ENCODE measurements around the gene RBM10. TPM values are rescaled to one million over a fixed set of nuclear protein-coding genes. Genes with fewer than 3 reads are reported as not detected.

Gene RBM10
- total RNA-seq, 1 experiment from 2014 or later = 80.9 TPM

DNA sequence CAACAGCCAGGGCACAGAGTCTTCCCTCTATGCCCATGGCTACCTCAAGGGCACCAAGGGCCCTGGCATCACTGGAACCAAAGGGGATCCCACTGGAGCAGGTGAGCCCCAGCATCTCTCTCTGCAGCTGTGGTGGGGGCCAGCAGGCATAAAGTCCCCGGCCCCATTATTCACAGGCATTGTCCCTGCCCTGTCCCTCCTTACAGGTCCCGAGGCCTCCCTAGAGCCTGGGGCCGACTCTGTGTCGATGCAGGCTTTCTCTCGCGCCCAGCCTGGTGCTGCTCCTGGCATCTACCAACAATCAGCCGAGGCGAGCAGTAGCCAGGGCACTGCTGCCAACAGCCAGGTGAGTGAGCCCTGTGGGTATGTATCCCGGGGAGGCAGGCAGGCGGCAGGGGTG is 36.3 kb downstream of the RBM10 start:
- intact Hi-C loops (cut with micrococcal nuclease; ENCODE audit: unreplicated experiment) = no loop called here
- Histone ChIP-seq H3K27me3 (replicated peaks; ENCODE audit: insufficient read depth, low read depth, low read length, poor library complexity) (no peaks in the 10 kb centered on the region), H3K4me3 (ENCODE audit: low read depth, low read length, poor library complexity, severe bottlenecking) (no peak overlapping the region), H3K27ac (ENCODE audit: low read depth, low read length, poor library complexity, severe bottlenecking) (no peak overlapping the region), H3K9me3 (ENCODE audit: low read depth, low read length, poor library complexity, severe bottlenecking) (no peaks in the 10 kb centered on the region), H3K36me3 (ENCODE audit: insufficient read depth, low read length, poor library complexity, severe bottlenecking) (peaks cover 44% of the 10 kb centered on the region), H3K4me1 (ENCODE audit: insufficient read depth, low read length, poor library complexity, severe bottlenecking) (no peaks in the 10 kb centered on the region)
- POLR2A ChIA-PET (ENCODE audit: low non-redundant PET) = no interaction called here
- BruUV-seq (replicated peaks) = no TSS peak
- no peak for TF ChIP-seq EZH2 (IDR thresholded peaks at IDR 0.05; ENCODE audit: borderline replicate concordance, low read depth, low read length, poor library complexity, severe bottlenecking)
- TF ChIP-seq, protein P1, sequence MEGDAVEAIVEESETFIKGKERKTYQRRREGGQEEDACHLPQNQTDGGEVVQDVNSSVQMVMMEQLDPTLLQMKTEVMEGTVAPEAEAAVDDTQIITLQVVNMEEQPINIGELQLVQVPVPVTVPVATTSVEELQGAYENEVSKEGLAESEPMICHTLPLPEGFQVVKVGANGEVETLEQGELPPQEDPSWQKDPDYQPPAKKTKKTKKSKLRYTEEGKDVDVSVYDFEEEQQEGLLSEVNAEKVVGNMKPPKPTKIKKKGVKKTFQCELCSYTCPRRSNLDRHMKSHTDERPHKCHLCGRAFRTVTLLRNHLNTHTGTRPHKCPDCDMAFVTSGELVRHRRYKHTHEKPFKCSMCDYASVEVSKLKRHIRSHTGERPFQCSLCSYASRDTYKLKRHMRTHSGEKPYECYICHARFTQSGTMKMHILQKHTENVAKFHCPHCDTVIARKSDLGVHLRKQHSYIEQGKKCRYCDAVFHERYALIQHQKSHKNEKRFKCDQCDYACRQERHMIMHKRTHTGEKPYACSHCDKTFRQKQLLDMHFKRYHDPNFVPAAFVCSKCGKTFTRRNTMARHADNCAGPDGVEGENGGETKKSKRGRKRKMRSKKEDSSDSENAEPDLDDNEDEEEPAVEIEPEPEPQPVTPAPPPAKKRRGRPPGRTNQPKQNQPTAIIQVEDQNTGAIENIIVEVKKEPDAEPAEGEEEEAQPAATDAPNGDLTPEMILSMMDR (conservative IDR thresholded peaks at IDR 0.05; ENCODE audit: low read depth, low read length) = no peak
- CTCF ChIA-PET = no interaction called here
- no peak for DNase-seq (ENCODE audit: low spot score)

DNA sequence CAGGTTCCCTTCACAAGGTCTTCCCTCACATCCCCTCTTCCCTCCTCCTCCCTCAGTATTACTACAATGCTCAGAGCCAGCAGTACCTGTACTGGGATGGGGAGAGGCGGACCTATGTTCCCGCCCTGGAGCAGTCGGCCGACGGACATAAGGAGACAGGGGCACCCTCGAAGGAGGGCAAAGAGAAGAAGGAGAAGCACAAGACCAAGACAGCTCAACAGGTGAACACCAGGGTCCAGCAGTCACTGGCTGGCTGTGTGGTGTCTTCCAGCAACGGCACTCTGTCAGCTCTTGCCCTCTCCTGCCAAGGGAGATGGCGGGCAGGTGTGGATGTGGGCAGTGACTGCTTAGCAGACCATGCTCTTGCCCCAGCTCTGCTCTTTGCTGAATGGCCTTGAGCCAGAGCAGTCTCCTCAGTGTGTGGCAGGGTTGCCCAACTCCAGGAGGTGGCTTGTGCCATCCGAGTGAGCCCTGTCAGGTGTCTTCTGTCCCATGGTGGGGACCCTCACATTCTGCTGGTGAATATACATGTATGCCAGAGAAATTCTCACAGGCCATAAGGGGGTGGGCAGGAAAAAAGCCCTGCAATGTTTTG is 37.2 kb downstream of the RBM10 start:
- BruUV-seq (replicated peaks) = no TSS peak
- ChIA-PET CTCF (no interaction called here), POLR2A (ENCODE audit: low non-redundant PET) (no interaction called here)
- Histone ChIP-seq H3K27me3 (replicated peaks; ENCODE audit: insufficient read depth, low read depth, low read length, poor library complexity) (no peaks in the 10 kb centered on the region), H3K27ac (ENCODE audit: low read depth, low read length, poor library complexity, severe bottlenecking) (no peak overlapping the region), H3K4me3 (ENCODE audit: low read depth, low read length, poor library complexity, severe bottlenecking) (no peak overlapping the region), H3K36me3 (ENCODE audit: insufficient read depth, low read length, poor library complexity, severe bottlenecking) (peaks cover 39% of the 10 kb centered on the region), H3K9me3 (ENCODE audit: low read depth, low read length, poor library complexity, severe bottlenecking) (no peaks in the 10 kb centered on the region), H3K4me1 (ENCODE audit: insufficient read depth, low read length, poor library complexity, severe bottlenecking) (no peaks in the 10 kb centered on the region)
- no peak for DNase-seq (ENCODE audit: low spot score)
- intact Hi-C loops (cut with micrococcal nuclease; ENCODE audit: unreplicated experiment) = no loop called here
- TF ChIP-seq, protein P1 (conservative IDR thresholded peaks at IDR 0.05; ENCODE audit: low read depth, low read length) = no peak
- TF ChIP-seq EZH2 (IDR thresholded peaks at IDR 0.05; ENCODE audit: borderline replicate concordance, low read depth, low read length, poor library complexity, severe bottlenecking) = no peak

DNA sequence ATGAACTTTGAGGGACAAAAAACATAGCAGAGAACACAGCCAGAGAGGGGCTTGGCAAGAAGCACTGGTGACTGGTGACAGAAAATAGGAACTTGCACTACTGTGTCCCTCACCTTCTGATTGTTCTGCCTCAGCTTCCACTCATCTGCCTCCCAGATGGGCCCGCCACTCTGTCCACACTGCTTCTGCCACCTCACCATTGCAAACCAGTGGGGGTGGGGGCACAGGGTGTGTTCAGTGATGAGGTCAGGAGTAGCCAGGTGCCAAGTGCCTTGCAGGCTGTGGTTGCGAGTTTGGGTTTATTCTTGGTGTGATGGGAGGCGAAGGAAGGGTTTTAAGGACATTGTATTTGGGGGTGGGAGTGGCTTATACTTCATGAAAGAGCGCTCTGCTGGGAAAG is 39.5 kb downstream of the RBM10 start:
- TF ChIP-seq, protein P1 (conservative IDR thresholded peaks at IDR 0.05; ENCODE audit: low read depth, low read length) = no peak
- TF ChIP-seq EZH2 (IDR thresholded peaks at IDR 0.05; ENCODE audit: borderline replicate concordance, low read depth, low read length, poor library complexity, severe bottlenecking) = no peak
- H3K27me3 ChIP-seq (replicated peaks; ENCODE audit: insufficient read depth, low read depth, low read length, poor library complexity) = no peaks in the 10 kb centered on the region
- DNase-seq (ENCODE audit: low spot score) = no peak
- POLR2A ChIA-PET (ENCODE audit: low non-redundant PET) = no interaction called here
- no peak overlapping the region for H3K4me3 ChIP-seq (ENCODE audit: low read depth, low read length, poor library complexity, severe bottlenecking)
- H3K9me3 ChIP-seq (ENCODE audit: low read depth, low read length, poor library complexity, severe bottlenecking) = no peaks in the 10 kb centered on the region
- CTCF ChIA-PET = no interaction called here
- no peaks in the 10 kb centered on the region for H3K4me1 ChIP-seq (ENCODE audit: insufficient read depth, low read length, poor library complexity, severe bottlenecking)
- no TSS peak for BruUV-seq (replicated peaks)
- no peak overlapping the region for H3K27ac ChIP-seq (ENCODE audit: low read depth, low read length, poor library complexity, severe bottlenecking)
- peaks cover 31% of the 10 kb centered on the region for H3K36me3 ChIP-seq (ENCODE audit: insufficient read depth, low read length, poor library complexity, severe bottlenecking)
- intact Hi-C loops (cut with micrococcal nuclease; ENCODE audit: unreplicated experiment) = no loop called here

Measured in A673 (cell line).